Naive thymus-derived CD4-positive, alpha-beta T cell (primary cell): ENCODE measurements around the gene PTGFRN. TPM values are rescaled to one million over a fixed set of nuclear protein-coding genes. Genes with fewer than 3 reads are reported as not detected.
A peak's percentile ranks its signal among the peaks of the same experiment; 100 is the strongest.

Experiments used
- ATAC-seq: fragments of 150-1000 bp; cut with Tn5 transposase; 2 replicates; pipeline ENCODE4 v1.10.0; 2021; ENCODE audit warnings: mild to moderate bottlenecking, moderate library complexity
- CTCF ChIA-PET: fragments of 350-600 bp; sonication (Branson Sonifier 250); formaldehyde crosslinking; loops from one replicate; lab custom pipeline; 2021; ENCODE audit warnings: antibody characterized with exemption; lab: Charles Lee
- POLR2A ChIA-PET: fragments of 350-600 bp; sonication (Branson Sonifier 250); formaldehyde crosslinking; loops from one replicate; lab custom pipeline; 2021; ENCODE audit warnings: antibody characterized with exemption, inconsistent platforms; lab: Charles Lee
- DNase-seq, 9 donors: peaks; one replicate each; pipeline versions ENCODE4 v3.0.0 to v3.0.0-alpha.2; 2020 to 2022; ENCODE audit warnings: mixed read lengths in 1 of 9
- H3K27ac ChIP-seq: one replicate; pipeline ENCODE4 v1.7.0; 2013; ENCODE audit warnings: mild to moderate bottlenecking, low read depth, low read length, moderate library complexity
- H3K27me3 ChIP-seq, 2 donors: one replicate each; pipeline ENCODE4 v1.7.0; 2013; ENCODE audit warnings: low read length in 2 of 2, mild to moderate bottlenecking in 2 of 2, moderate library complexity in 2 of 2; ENCODE audit not compliant: control insufficient read depth in 2 of 2, insufficient read depth in 2 of 2
- H3K36me3 ChIP-seq, 3 experiments: 1 replicate in 2 of 3; 2 replicates in 1 of 3; pipeline ENCODE4 v1.7.0; 2013; ENCODE audit warnings: low read length in 3 of 3, mild to moderate bottlenecking in 3 of 3, moderate library complexity in 1 of 3; ENCODE audit not compliant: insufficient read depth in 3 of 3, control insufficient read depth in 2 of 3
- H3K4me1 ChIP-seq, 2 donors: one replicate each; pipeline ENCODE4 v1.7.0; 2013; ENCODE audit warnings: low read length in 2 of 2, mild to moderate bottlenecking in 2 of 2, moderate library complexity in 1 of 2; ENCODE audit not compliant: control insufficient read depth in 2 of 2, insufficient read depth in 2 of 2
- H3K4me3 ChIP-seq: 2 replicates; pipeline ENCODE4 v1.7.0; 2013; ENCODE audit warnings: mild to moderate bottlenecking, low read length
- H3K9me3 ChIP-seq, 3 experiments: 1 replicate in 2 of 3; 2 replicates in 1 of 3; pipeline ENCODE4 v1.7.0; 2013; ENCODE audit warnings: low read length in 3 of 3; ENCODE audit not compliant: control insufficient read depth in 2 of 3
- H3K27ac Mint-ChIP-seq, 9 donors: one replicate each; pipeline ENCODE4 v1.8.0; 2020 to 2022; ENCODE audit warnings: mixed read lengths in 9 of 9, mild to moderate bottlenecking in 8 of 9, moderate library complexity in 5 of 9, inconsistent platforms in 2 of 9
- H3K27me3 Mint-ChIP-seq, 5 donors: one replicate each; pipeline ENCODE4 v1.8.0; 2021 to 2022; ENCODE audit warnings: mixed read lengths in 5 of 5, mild to moderate bottlenecking in 1 of 5
- H3K36me3 Mint-ChIP-seq, 5 donors: one replicate each; pipeline ENCODE4 v1.8.0; 2020 to 2022; ENCODE audit warnings: mixed read lengths in 5 of 5, mild to moderate bottlenecking in 3 of 5, inconsistent platforms in 1 of 5
- H3K4me1 Mint-ChIP-seq, 7 donors: one replicate each; pipeline ENCODE4 v1.8.0; 2020 to 2022; ENCODE audit warnings: mixed read lengths in 7 of 7, mild to moderate bottlenecking in 3 of 7, inconsistent platforms in 1 of 7
- H3K4me3 Mint-ChIP-seq, 10 donors: one replicate each; pipeline ENCODE4 v1.8.0; 2020 to 2022; ENCODE audit warnings: mild to moderate bottlenecking in 10 of 10, mixed read lengths in 10 of 10, moderate library complexity in 6 of 10, inconsistent platforms in 2 of 10
- H3K9me3 Mint-ChIP-seq, 11 donors: one replicate each; pipeline ENCODE4 v1.8.0; 2020 to 2022; ENCODE audit warnings: mixed read lengths in 11 of 11, mild to moderate bottlenecking in 4 of 11, inconsistent platforms in 1 of 11, moderate library complexity in 1 of 11
- intact Hi-C, 2 donors: fragments of 100-400 bp; cut with micrococcal nuclease; formaldehyde crosslinking; loops; one replicate each; pipeline ENCODE4 v1.15.1; 2023
- polyA plus RNA-seq, 2 donors: library from polyadenylated mRNA; unstranded; fragments of 300-500 nt; fragmentation: Illumina TruSeq; gene quantifications; one replicate each; pipeline ENCODE4 v1.2.3, GENCODE V29; 2021
- total RNA-seq, 6 experiments: library from RNA in 5 of 6; stranded (reverse) in 5 of 6; gene quantifications; 1 replicate in 5 of 6; 2 replicates in 1 of 6; pipeline ENCODE4 v1.2.3 and lab custom pipeline; 2021 to 2026

PTGFRN gene
- total and polyA plus RNA-seq, 7 experiments from 2014 or later = 0.22 to 5.6 (median 1.2) TPM

- no peaks in the 10 kb centered on the region for H3K9me3 Mint-ChIP-seq
- Histone ChIP-seq H3K4me1 (no peaks in the 10 kb centered on the region), H3K9me3 (no peaks in the 10 kb centered on the region), H3K27me3 (no peaks in the 10 kb centered on the region), H3K36me3 (no peaks in the 10 kb centered on the region), H3K4me3 (no peak overlapping the region), H3K27ac (no peak overlapping the region)
- H3K27ac Mint-ChIP-seq = no peak overlapping the region
- intact Hi-C loops = loop anchor here in 1 of 2 donors (10.0 kb wide), 1 partner anchor 135 kb away; the partner anchor contains the start of gene CD101
- peaks cover 3 to 10% (median 7%) of the 10 kb centered on the region in 7 donors for H3K4me1 Mint-ChIP-seq
- ChIA-PET CTCF (interaction anchor here (1.0 kb wide), 1 partner anchor 34 kb away, joined by 3 read pairs; no protein-coding TSS in a partner anchor), POLR2A (no interaction called here)
- H3K36me3 Mint-ChIP-seq = peaks cover 0 to 5% (median 3%) of the 10 kb centered on the region in 5 donors
- DNase-seq (no peak), ATAC-seq (no peak)
- no peak overlapping the region for H3K4me3 Mint-ChIP-seq
- no peaks in the 10 kb centered on the region for H3K27me3 Mint-ChIP-seq
Measured at GRCh38 chr1:116869611-116870010, 40.1 kb upstream of the PTGFRN start.

GRCh38 chr1:116870300-116870699 lies 39.4 kb upstream of the PTGFRN start:
- H3K4me1 ChIP-seq = peaks cover 0 to 2% of the 10 kb centered on the region in 2 donors
- H3K36me3 ChIP-seq = no peaks in the 10 kb centered on the region
- no peak overlapping the region for H3K4me3 Mint-ChIP-seq
- no peak overlapping the region for H3K27ac ChIP-seq
- ATAC-seq (no peak), DNase-seq (no peak)
- CTCF ChIA-PET = no interaction called here
- no peak overlapping the region for H3K27ac Mint-ChIP-seq
- H3K4me1 Mint-ChIP-seq = peaks cover 5 to 17% (median 12%) of the 10 kb centered on the region in 7 donors
- no peaks in the 10 kb centered on the region for H3K9me3 ChIP-seq
- intact Hi-C loops = loop anchor here in 1 of 2 donors (10.0 kb wide), 1 partner anchor 135 kb away; the partner anchor contains the start of gene CD101
- peaks cover 0 to 5% (median 3%) of the 10 kb centered on the region in 5 donors for H3K36me3 Mint-ChIP-seq
- no peaks in the 10 kb centered on the region for H3K27me3 Mint-ChIP-seq
- no peaks in the 10 kb centered on the region for H3K9me3 Mint-ChIP-seq
- POLR2A ChIA-PET = no interaction called here
- no peak overlapping the region for H3K4me3 ChIP-seq
- H3K27me3 ChIP-seq = no peaks in the 10 kb centered on the region

- Histone ChIP-seq H3K36me3 (no peaks in the 10 kb centered on the region), H3K27ac (no peak overlapping the region), H3K4me1 (peaks cover 0 to 9% of the 10 kb centered on the region in 2 donors), H3K27me3 (no peaks in the 10 kb centered on the region), H3K4me3 (no peak overlapping the region), H3K9me3 (no peaks in the 10 kb centered on the region)
- CTCF ChIA-PET = interaction anchor here (0.6 kb wide), 1 partner anchor 29 kb away, joined by 3 read pairs; no protein-coding TSS in a partner anchor
- H3K27ac Mint-ChIP-seq = no peak overlapping the region
- H3K27me3 Mint-ChIP-seq = no peaks in the 10 kb centered on the region
- intact Hi-C loops = loop anchor here in 1 of 2 donors (10.0 kb wide), 1 partner anchor 133 kb away; the partner anchor contains the start of gene CD101
- ATAC-seq = no peak
- no peak overlapping the region for H3K4me3 Mint-ChIP-seq
- no peak for DNase-seq
- POLR2A ChIA-PET = no interaction called here
- H3K36me3 Mint-ChIP-seq = peaks cover 0 to 5% (median 3%) of the 10 kb centered on the region in 5 donors
- no peaks in the 10 kb centered on the region for H3K9me3 Mint-ChIP-seq
- peaks cover 6 to 24% (median 17%) of the 10 kb centered on the region in 7 donors for H3K4me1 Mint-ChIP-seq
Measured at GRCh38 chr1:116871779-116872146, 38.0 kb upstream of the PTGFRN start.

- POLR2A ChIA-PET = no interaction called here
- no peak for ATAC-seq
- no peaks in the 10 kb centered on the region for H3K27me3 Mint-ChIP-seq
- no peak overlapping the region for H3K27ac Mint-ChIP-seq
- DNase-seq = peak in 1 of 9 donors; percentile 31
- H3K9me3 Mint-ChIP-seq = no peaks in the 10 kb centered on the region
- CTCF ChIA-PET = no interaction called here
- H3K4me1 Mint-ChIP-seq = peaks cover 6 to 27% (median 17%) of the 10 kb centered on the region in 7 donors
- peak overlapping the region in 2 of 10 donors; percentile 1 to 12 for H3K4me3 Mint-ChIP-seq
- Histone ChIP-seq H3K9me3 (no peaks in the 10 kb centered on the region), H3K4me1 (peaks cover 10 to 25% of the 10 kb centered on the region in 2 donors), H3K27ac (no peak overlapping the region), H3K27me3 (no peaks in the 10 kb centered on the region), H3K4me3 (no peak overlapping the region), H3K36me3 (no peaks in the 10 kb centered on the region)
- intact Hi-C loops = loop anchor here in 1 of 2 donors (10.0 kb wide), 1 partner anchor 131 kb away; the partner anchor contains the start of gene CD101
- H3K36me3 Mint-ChIP-seq = peaks cover 0 to 5% (median 3%) of the 10 kb centered on the region in 5 donors
Measured at GRCh38 chr1:116873680-116874271, 35.9 kb upstream of the PTGFRN start.

- H3K9me3 ChIP-seq = no peaks in the 10 kb centered on the region
- no peaks in the 10 kb centered on the region for H3K36me3 ChIP-seq
- POLR2A ChIA-PET = interaction anchor here (1.5 kb wide), 1 partner anchor 177 kb away, joined by 4 read pairs; no protein-coding TSS in a partner anchor
- peaks cover 6 to 29% (median 17%) of the 10 kb centered on the region in 7 donors for H3K4me1 Mint-ChIP-seq
- H3K4me1 ChIP-seq = peaks cover 11 to 32% of the 10 kb centered on the region in 2 donors
- H3K4me3 ChIP-seq = no peak overlapping the region
- H3K4me3 Mint-ChIP-seq = no peak overlapping the region
- no peaks in the 10 kb centered on the region for H3K27me3 ChIP-seq
- ATAC-seq = no peak
- CTCF ChIA-PET = interaction anchor here (0.7 kb wide), 1 partner anchor 186 kb away, joined by 4 read pairs; no protein-coding TSS in a partner anchor
- no peak overlapping the region for H3K27ac Mint-ChIP-seq
- no peaks in the 10 kb centered on the region for H3K9me3 Mint-ChIP-seq
- peaks cover 0 to 5% (median 3%) of the 10 kb centered on the region in 5 donors for H3K36me3 Mint-ChIP-seq
- H3K27me3 Mint-ChIP-seq = no peaks in the 10 kb centered on the region
- no peak overlapping the region for H3K27ac ChIP-seq
- no peak for DNase-seq
- intact Hi-C loops = loop anchor here (5.0 to 10.0 kb wide), 2 partner anchors 130 to 248 kb away; partner anchors contain the start of genes CD101 (in 1 of the 2) and TRIM45 (in 1 of the 2)
Measured at GRCh38 chr1:116874733-116875249, 34.9 kb upstream of the PTGFRN start.

GRCh38 chr1:116875391-116875790 lies 34.3 kb upstream of the PTGFRN start:
- Mint-ChIP-seq H3K4me1 (peaks cover 6 to 30% (median 17%) of the 10 kb centered on the region in 7 donors), H3K9me3 (no peaks in the 10 kb centered on the region), H3K27me3 (no peaks in the 10 kb centered on the region), H3K27ac (peak overlapping the region in 4 of 9 donors; percentile 19 to 72 (median 38)), H3K36me3 (peaks cover 0 to 5% (median 3%) of the 10 kb centered on the region in 5 donors), H3K4me3 (peak overlapping the region in 2 of 10 donors; percentile 16 to 36)
- Histone ChIP-seq H3K27ac (no peak overlapping the region), H3K36me3 (no peaks in the 10 kb centered on the region), H3K9me3 (no peaks in the 10 kb centered on the region), H3K4me3 (no peak overlapping the region), H3K27me3 (no peaks in the 10 kb centered on the region), H3K4me1 (peaks cover 11 to 32% of the 10 kb centered on the region in 2 donors)
- ChIA-PET POLR2A (interaction anchor here (0.9 to 1.5 kb wide), 2 partner anchors 115 to 176 kb away, joined by 3 to 4 read pairs; no protein-coding TSS in a partner anchor), CTCF (no interaction called here)
- DNase-seq (no peak), ATAC-seq (no peak)
- intact Hi-C loops = loop anchor here (5.0 to 10.0 kb wide), 2 partner anchors 129 to 247 kb away; partner anchors contain the start of genes CD101 (in 1 of the 2) and TRIM45 (in 1 of the 2)
